ENCODE measurements around the gene SP140L. TPM values are rescaled to one million over a fixed set of nuclear protein-coding genes. Genes with fewer than 3 reads are reported as not detected.

SP140L gene
- total and polyA plus RNA-seq, 10 of the 15 experiments (the other 5 are each of a cell fraction or from before 2014, with no cell fraction given) = 4.7 to 28.6 (median 15.0) TPM

DNA sequence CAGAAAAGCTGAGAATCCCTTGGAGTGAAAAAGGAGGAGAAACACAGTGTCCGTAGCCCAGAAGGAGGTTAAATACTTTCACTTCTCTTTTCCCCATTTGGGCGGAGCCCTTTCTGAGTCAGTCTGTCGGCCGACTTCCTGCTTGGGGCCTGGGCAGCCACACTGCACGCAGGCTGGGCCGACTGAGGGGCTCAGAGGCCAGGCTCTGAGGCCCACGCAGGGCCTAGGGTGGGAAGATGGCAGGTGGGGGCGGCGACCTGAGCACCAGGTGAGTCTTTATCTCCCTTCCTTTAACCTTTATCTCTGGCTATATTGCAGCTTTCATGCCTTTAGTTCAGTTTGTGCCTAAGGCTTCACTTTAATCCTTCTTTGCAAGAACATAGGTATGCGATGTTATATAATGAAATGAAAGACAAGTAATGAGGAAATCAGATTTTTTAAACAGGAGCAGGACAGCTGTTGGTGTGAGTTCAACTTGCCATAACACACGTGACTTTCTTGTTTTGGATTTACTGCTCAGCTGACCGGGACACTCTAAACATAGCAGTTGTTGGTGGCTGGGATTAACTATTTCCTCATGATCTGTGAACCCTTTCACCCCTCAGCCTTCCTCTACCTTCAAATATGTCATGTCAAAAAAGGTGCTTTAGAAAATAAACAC, 89.2 kb downstream of the SP140L start, which contains the start of gene SP100 (continued):
- no peak for TF ChIP-seq ZBTB11 (CRISPR knock-in tag; IDR thresholded peaks at IDR 0.05)
- TF ChIP-seq, protein P1, sequence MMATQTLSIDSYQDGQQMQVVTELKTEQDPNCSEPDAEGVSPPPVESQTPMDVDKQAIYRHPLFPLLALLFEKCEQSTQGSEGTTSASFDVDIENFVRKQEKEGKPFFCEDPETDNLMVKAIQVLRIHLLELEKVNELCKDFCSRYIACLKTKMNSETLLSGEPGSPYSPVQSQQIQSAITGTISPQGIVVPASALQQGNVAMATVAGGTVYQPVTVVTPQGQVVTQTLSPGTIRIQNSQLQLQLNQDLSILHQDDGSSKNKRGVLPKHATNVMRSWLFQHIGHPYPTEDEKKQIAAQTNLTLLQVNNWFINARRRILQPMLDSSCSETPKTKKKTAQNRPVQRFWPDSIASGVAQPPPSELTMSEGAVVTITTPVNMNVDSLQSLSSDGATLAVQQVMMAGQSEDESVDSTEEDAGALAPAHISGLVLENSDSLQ (IDR thresholded peaks at IDR 0.05) = 0 out of 2 replicates have a peak, but pooled peaks have one; percentile 33
- peak; percentile 82 for TF ChIP-seq IKZF1 (conservative IDR thresholded peaks at IDR 0.05)
- TF ChIP-seq ZNF384 (IDR thresholded peaks at IDR 0.05; ENCODE audit: borderline replicate concordance, low read depth, low read length) = no peak
- TF ChIP-seq MEF2A (IDR thresholded peaks at IDR 0.05; ENCODE audit: insufficient read depth, low read depth, low read length) = peak; percentile 52; the same call in 1 of the 2 replicates
- TF ChIP-seq ZNF217 (IDR thresholded peaks at IDR 0.05) = peak; percentile 54; the same call in 1 of the 2 replicates
- TF ChIP-seq POU2F2 (IDR thresholded peaks at IDR 0.05; ENCODE audit: borderline replicate concordance, low read depth, low read length) = peak; percentile 91
- peak; percentile 94 for TF ChIP-seq POLR2A (IDR thresholded peaks at IDR 0.05; ENCODE audit: low read depth, low read length)
- TF ChIP-seq CHD2 (IDR thresholded peaks at IDR 0.05; ENCODE audit: borderline replicate concordance, low read depth, low read length) = peak; percentile 28; the same call in 1 of the 2 replicates
- no peak for TF ChIP-seq SUPT20H (IDR thresholded peaks at IDR 0.05; ENCODE audit: borderline replicate concordance, control insufficient read depth, low read depth, low read length)
- TF ChIP-seq SUZ12 (IDR thresholded peaks at IDR 0.05; ENCODE audit: unreplicated experiment) = no peak
- no peak for TF ChIP-seq HDGF (IDR thresholded peaks at IDR 0.05)
- no peak; the same call in 1 of the 2 replicates for TF ChIP-seq PAX5 (IDR thresholded peaks at IDR 0.05; ENCODE audit: borderline replicate concordance, low read depth, low read length)
- TF ChIP-seq PML (IDR thresholded peaks at IDR 0.05; ENCODE audit: low read length) = peak; percentile 89
- TF ChIP-seq, protein P2, sequence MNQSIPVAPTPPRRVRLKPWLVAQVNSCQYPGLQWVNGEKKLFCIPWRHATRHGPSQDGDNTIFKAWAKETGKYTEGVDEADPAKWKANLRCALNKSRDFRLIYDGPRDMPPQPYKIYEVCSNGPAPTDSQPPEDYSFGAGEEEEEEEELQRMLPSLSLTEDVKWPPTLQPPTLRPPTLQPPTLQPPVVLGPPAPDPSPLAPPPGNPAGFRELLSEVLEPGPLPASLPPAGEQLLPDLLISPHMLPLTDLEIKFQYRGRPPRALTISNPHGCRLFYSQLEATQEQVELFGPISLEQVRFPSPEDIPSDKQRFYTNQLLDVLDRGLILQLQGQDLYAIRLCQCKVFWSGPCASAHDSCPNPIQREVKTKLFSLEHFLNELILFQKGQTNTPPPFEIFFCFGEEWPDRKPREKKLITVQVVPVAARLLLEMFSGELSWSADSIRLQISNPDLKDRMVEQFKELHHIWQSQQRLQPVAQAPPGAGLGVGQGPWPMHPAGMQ (IDR thresholded peaks at IDR 0.05; ENCODE audit: borderline replicate concordance) = no peak
- TF ChIP-seq, protein P3, sequence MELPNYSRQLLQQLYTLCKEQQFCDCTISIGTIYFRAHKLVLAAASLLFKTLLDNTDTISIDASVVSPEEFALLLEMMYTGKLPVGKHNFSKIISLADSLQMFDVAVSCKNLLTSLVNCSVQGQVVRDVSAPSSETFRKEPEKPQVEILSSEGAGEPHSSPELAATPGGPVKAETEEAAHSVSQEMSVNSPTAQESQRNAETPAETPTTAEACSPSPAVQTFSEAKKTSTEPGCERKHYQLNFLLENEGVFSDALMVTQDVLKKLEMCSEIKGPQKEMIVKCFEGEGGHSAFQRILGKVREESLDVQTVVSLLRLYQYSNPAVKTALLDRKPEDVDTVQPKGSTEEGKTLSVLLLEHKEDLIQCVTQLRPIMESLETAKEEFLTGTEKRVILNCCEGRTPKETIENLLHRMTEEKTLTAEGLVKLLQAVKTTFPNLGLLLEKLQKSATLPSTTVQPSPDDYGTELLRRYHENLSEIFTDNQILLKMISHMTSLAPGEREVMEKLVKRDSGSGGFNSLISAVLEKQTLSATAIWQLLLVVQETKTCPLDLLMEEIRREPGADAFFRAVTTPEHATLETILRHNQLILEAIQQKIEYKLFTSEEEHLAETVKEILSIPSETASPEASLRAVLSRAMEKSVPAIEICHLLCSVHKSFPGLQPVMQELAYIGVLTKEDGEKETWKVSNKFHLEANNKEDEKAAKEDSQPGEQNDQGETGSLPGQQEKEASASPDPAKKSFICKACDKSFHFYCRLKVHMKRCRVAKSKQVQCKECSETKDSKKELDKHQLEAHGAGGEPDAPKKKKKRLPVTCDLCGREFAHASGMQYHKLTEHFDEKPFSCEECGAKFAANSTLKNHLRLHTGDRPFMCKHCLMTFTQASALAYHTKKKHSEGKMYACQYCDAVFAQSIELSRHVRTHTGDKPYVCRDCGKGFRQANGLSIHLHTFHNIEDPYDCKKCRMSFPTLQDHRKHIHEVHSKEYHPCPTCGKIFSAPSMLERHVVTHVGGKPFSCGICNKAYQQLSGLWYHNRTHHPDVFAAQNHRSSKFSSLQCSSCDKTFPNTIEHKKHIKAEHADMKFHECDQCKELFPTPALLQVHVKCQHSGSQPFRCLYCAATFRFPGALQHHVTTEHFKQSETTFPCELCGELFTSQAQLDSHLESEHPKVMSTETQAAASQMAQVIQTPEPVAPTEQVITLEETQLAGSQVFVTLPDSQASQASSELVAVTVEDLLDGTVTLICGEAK (IDR thresholded peaks at IDR 0.05; ENCODE audit: borderline replicate concordance) = no peak
- no peak for TF ChIP-seq RFX5 (IDR thresholded peaks at IDR 0.05; ENCODE audit: low read depth, low read length)
- peak; percentile 90 for TF ChIP-seq POLR2AphosphoS5 (IDR thresholded peaks at IDR 0.05; ENCODE audit: low read length)
- TF ChIP-seq NBN (IDR thresholded peaks at IDR 0.05) = peak; percentile 77
- TF ChIP-seq SMAD5 (IDR thresholded peaks at IDR 0.05; ENCODE audit: low read depth) = no peak
- TF ChIP-seq BACH1 (IDR thresholded peaks at IDR 0.05; ENCODE audit: borderline replicate concordance) = peak; percentile 71
- TF ChIP-seq STAT3 (IDR thresholded peaks at IDR 0.05; ENCODE audit: low read depth, low read length) = no peak

Data from GM12878 (cell line).